WTC11 (cell line): ENCODE measurements around the gene NEK2.

ENCODE experiments used
- CREB1 ChIP-seq: sonication (generic); formaldehyde crosslinking; IDR thresholded peaks from 2 replicates; pipeline ENCODE4 v1.8.0; 2023; ENCODE audit warnings: mild to moderate bottlenecking, missing genetic modification reagents
- ELF4 ChIP-seq: sonication (generic); formaldehyde crosslinking; IDR thresholded peaks from 2 replicates; pipeline ENCODE4 v1.8.1; 2022; ENCODE audit warnings: low read depth, mild to moderate bottlenecking, moderate library complexity, missing genetic modification reagents
- ESRRA ChIP-seq: sonication (generic); formaldehyde crosslinking; IDR thresholded peaks from 2 replicates; pipeline ENCODE4 v1.8.1; 2022; ENCODE audit warnings: mild to moderate bottlenecking, missing genetic modification reagents, borderline replicate concordance
- ZNF423 ChIP-seq: fragments of 250-450 bp; sonication (Bioruptor Pico); IDR thresholded peaks from 2 replicates; pipeline ENCODE4 v2.1.2; 2022; ENCODE audit warnings: mild to moderate bottlenecking, moderate library complexity
- TF ChIP-seq, protein P1 (sequence below): fragments of 200-600 bp; IDR thresholded peaks from 2 replicates; pipeline ENCODE4 v1.8.0; 2022; ENCODE audit warnings: antibody characterized with exemption
- TF ChIP-seq, protein P2 (sequence below): sonication (generic); formaldehyde crosslinking; IDR thresholded peaks from 2 replicates; pipeline ENCODE4 v1.8.1; 2023; ENCODE audit warnings: mild to moderate bottlenecking, missing genetic modification reagents, moderate library complexity
- TF ChIP-seq, protein P3 (sequence below): sonication (generic); formaldehyde crosslinking; IDR thresholded peaks from 2 replicates; pipeline ENCODE4 v1.8.0; 2023; ENCODE audit warnings: missing genetic modification reagents
- TF ChIP-seq, protein P4 (sequence below): sonication (generic); formaldehyde crosslinking; IDR thresholded peaks from 2 replicates; pipeline ENCODE4 v1.8.1; 2022; ENCODE audit warnings: low read depth, missing genetic modification reagents, borderline replicate concordance

DNA sequence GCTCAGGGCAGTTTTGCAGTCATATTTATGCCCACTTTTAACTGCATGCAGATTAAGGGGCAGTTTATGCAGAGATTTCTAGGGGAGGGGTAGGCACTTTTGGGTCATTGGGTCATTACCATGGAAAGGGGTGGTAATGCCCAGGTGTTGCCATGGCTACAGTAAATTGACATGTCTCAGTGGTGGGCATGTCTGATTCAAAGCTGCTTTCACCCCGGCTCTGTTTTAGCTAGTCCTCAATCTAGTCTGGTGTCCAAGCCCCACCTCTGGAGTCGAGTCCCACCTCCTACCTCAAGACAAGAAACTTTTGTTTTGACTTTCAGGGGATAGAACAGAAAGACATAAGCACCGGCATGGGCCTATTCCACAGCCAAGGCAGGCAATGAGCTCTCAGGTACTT, 8.9 kb upstream of the NEK2 start:
- TF ChIP-seq, protein P1, sequence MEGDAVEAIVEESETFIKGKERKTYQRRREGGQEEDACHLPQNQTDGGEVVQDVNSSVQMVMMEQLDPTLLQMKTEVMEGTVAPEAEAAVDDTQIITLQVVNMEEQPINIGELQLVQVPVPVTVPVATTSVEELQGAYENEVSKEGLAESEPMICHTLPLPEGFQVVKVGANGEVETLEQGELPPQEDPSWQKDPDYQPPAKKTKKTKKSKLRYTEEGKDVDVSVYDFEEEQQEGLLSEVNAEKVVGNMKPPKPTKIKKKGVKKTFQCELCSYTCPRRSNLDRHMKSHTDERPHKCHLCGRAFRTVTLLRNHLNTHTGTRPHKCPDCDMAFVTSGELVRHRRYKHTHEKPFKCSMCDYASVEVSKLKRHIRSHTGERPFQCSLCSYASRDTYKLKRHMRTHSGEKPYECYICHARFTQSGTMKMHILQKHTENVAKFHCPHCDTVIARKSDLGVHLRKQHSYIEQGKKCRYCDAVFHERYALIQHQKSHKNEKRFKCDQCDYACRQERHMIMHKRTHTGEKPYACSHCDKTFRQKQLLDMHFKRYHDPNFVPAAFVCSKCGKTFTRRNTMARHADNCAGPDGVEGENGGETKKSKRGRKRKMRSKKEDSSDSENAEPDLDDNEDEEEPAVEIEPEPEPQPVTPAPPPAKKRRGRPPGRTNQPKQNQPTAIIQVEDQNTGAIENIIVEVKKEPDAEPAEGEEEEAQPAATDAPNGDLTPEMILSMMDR, result no peak
- no peak for TF ChIP-seq ELF4 (CRISPR knock-in tag)
- TF ChIP-seq CREB1, result no peak
- no peak for TF ChIP-seq ZNF423 (CRISPR knock-in tag)
- TF ChIP-seq, protein P2, sequence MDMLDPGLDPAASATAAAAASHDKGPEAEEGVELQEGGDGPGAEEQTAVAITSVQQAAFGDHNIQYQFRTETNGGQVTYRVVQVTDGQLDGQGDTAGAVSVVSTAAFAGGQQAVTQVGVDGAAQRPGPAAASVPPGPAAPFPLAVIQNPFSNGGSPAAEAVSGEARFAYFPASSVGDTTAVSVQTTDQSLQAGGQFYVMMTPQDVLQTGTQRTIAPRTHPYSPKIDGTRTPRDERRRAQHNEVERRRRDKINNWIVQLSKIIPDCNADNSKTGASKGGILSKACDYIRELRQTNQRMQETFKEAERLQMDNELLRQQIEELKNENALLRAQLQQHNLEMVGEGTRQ (CRISPR knock-in tag), result no peak
- TF ChIP-seq, protein P3, sequence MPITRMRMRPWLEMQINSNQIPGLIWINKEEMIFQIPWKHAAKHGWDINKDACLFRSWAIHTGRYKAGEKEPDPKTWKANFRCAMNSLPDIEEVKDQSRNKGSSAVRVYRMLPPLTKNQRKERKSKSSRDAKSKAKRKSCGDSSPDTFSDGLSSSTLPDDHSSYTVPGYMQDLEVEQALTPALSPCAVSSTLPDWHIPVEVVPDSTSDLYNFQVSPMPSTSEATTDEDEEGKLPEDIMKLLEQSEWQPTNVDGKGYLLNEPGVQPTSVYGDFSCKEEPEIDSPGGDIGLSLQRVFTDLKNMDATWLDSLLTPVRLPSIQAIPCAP (CRISPR knock-in tag), result no peak
- TF ChIP-seq ESRRA (CRISPR knock-in tag), result no peak
- TF ChIP-seq, protein P4, sequence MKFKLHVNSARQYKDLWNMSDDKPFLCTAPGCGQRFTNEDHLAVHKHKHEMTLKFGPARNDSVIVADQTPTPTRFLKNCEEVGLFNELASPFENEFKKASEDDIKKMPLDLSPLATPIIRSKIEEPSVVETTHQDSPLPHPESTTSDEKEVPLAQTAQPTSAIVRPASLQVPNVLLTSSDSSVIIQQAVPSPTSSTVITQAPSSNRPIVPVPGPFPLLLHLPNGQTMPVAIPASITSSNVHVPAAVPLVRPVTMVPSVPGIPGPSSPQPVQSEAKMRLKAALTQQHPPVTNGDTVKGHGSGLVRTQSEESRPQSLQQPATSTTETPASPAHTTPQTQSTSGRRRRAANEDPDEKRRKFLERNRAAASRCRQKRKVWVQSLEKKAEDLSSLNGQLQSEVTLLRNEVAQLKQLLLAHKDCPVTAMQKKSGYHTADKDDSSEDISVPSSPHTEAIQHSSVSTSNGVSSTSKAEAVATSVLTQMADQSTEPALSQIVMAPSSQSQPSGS (CRISPR knock-in tag), result no peak
